Measurements from ENCODE around the gene MREG.
A peak's percentile ranks its signal among the peaks of the same experiment; 100 is the strongest.

The MREG gene

GRCh38 chr2:216017365-216017764 lies 4.0 kb upstream of the MREG start:
- Mint-ChIP-seq H3K4me1 (peaks cover 24% of the 10 kb centered on the region), H3K27me3 (ENCODE audit: low read depth, poor library complexity) (peaks cover 5% of the 10 kb centered on the region), H3K4me3 (no peak overlapping the region), H3K9me3 (no peaks in the 10 kb centered on the region), H3K36me3 (ENCODE audit: low read depth) (peaks cover 9% of the 10 kb centered on the region), H3K27ac (peak overlapping the region; percentile 15)
- TF ChIP-seq, protein P1, sequence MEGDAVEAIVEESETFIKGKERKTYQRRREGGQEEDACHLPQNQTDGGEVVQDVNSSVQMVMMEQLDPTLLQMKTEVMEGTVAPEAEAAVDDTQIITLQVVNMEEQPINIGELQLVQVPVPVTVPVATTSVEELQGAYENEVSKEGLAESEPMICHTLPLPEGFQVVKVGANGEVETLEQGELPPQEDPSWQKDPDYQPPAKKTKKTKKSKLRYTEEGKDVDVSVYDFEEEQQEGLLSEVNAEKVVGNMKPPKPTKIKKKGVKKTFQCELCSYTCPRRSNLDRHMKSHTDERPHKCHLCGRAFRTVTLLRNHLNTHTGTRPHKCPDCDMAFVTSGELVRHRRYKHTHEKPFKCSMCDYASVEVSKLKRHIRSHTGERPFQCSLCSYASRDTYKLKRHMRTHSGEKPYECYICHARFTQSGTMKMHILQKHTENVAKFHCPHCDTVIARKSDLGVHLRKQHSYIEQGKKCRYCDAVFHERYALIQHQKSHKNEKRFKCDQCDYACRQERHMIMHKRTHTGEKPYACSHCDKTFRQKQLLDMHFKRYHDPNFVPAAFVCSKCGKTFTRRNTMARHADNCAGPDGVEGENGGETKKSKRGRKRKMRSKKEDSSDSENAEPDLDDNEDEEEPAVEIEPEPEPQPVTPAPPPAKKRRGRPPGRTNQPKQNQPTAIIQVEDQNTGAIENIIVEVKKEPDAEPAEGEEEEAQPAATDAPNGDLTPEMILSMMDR (IDR thresholded peaks at IDR 0.05) = no peak
- no peak for DNase-seq

DNA sequence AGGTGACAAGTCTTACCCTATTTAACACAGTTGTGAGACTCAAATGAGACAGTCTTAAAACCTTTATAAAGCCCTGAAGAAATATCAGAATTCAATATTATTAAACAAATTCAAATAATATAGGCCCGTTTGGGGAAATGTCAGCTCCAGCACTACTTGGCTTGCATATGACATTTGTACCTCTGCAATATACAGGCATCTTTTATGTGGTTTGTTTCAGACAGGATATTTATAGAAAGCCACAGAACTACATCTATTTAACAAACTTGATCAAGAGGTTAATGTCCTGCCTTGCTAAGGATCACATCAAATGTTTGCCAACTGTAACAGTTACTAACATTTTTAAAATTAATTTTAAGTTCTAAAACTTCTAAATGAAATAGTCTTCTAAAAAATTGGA lies 3.2 kb upstream of the MREG start:
- Mint-ChIP-seq H3K4me1 (peaks cover 31% of the 10 kb centered on the region), H3K27me3 (ENCODE audit: low read depth, poor library complexity) (peaks cover 7% of the 10 kb centered on the region), H3K4me3 (no peak overlapping the region), H3K9me3 (no peaks in the 10 kb centered on the region), H3K27ac (no peak overlapping the region), H3K36me3 (ENCODE audit: low read depth) (peaks cover 9% of the 10 kb centered on the region)
- DNase-seq = no peak
- TF ChIP-seq, protein P1 (IDR thresholded peaks at IDR 0.05) = no peak

DNA sequence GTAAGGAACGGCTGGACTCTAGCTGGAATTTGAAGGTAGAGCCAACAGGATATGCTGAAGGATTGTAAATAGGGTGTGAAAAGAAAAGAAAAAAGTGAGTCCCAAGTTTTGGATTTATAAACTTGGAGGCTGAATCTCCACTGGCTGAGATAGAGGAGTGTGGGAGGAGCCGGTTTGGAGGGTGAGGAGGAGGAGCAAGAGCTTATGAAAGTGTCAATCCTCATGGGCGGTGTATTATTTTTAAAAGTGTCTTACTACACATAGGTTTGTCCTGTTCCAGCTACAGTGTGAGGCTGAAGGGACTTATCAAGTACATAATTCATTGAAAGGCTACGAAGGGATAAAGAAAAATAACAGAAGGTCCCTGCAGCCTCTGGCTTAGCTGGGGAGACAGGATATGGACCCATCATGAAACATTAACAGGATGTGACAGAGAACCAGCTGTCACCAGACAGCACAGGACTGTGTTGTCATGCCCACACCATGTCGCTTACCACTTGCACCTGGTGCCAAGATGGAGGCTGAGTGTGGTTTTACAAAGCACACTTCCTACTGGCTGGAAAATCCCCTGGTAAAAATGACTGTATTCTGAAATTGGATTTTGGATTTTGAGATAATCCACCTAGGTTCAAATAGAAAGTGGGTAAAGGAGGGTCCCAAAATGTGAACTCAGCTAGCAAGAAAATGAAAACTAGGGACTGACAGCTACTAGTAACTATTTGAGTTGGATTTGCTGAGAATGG lies 2.5 kb upstream of the MREG start:
- Mint-ChIP-seq H3K27me3 (ENCODE audit: low read depth, poor library complexity) (peaks cover 7% of the 10 kb centered on the region), H3K4me3 (no peak overlapping the region), H3K27ac (peak overlapping the region; percentile 3), H3K4me1 (peaks cover 35% of the 10 kb centered on the region), H3K36me3 (ENCODE audit: low read depth) (peaks cover 15% of the 10 kb centered on the region), H3K9me3 (no peaks in the 10 kb centered on the region)
- DNase-seq = no peak
- TF ChIP-seq, protein P1 (IDR thresholded peaks at IDR 0.05) = no peak

DNA sequence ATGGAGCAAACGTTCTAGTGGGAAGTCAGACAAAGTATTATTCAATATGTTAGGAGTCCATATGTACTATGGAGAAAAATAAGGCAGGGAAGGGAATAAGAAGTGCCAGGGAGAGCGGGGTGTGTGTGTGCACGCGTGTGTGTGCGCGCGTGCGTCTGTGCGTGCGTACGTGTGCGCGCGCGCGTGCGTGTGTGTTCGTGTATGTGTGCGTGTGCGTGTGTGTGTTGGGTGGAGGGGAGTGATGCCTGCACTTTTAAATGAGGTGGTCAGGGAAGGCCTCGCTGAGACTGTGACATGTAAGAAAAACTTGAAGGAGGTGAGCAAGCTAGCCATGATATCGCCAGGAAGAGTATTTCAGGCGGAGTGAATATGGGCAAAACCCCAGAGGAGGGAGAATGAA lies 1.6 kb upstream of the MREG start:
- Mint-ChIP-seq H3K36me3 (ENCODE audit: low read depth) (peaks cover 16% of the 10 kb centered on the region), H3K9me3 (no peaks in the 10 kb centered on the region), H3K4me1 (peaks cover 35% of the 10 kb centered on the region), H3K4me3 (no peak overlapping the region), H3K27me3 (ENCODE audit: low read depth, poor library complexity) (peaks cover 7% of the 10 kb centered on the region), H3K27ac (no peak overlapping the region)
- DNase-seq = no peak
- TF ChIP-seq, protein P1 (IDR thresholded peaks at IDR 0.05) = no peak

DNA sequence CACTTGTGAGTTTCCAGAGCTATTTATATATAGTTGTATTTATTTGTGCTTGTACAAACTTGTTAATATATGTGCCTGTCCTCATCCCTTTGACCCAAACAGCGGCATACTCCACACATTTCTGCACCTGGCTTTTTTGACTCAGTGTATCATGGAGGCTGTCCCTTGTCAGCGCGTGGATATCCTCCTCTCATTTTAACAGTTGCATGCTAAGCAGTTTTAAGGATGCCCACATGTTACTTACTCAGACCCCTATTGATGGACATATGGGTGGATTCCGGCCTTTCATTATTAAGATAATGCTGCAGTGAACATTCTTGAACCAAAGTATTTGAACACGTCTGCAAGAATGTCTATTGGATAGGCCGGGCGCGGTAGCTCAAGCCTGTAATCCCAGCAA lies 655 bp upstream of the MREG start:
- TF ChIP-seq, protein P1 (IDR thresholded peaks at IDR 0.05) = no peak
- H3K36me3 Mint-ChIP-seq (ENCODE audit: low read depth) = peaks cover 19% of the 10 kb centered on the region
- H3K27ac Mint-ChIP-seq = no peak overlapping the region
- H3K27me3 Mint-ChIP-seq (ENCODE audit: low read depth, poor library complexity) = peaks cover 7% of the 10 kb centered on the region
- H3K4me3 Mint-ChIP-seq = peak overlapping the region; percentile 91
- peaks cover 35% of the 10 kb centered on the region for H3K4me1 Mint-ChIP-seq
- H3K9me3 Mint-ChIP-seq = no peaks in the 10 kb centered on the region
- DNase-seq = no peak

DNA sequence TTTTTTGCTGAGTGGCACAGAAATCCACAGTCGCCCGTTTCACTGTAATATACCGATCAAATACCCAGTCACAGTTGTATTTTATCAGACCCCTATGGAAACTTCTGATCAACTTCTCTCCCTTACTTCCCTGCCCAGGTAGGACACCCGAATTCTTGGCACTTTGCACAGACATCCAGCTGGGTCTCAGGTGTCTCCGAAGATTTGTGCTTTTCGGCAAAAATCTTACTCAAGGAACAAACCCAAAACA lies 596 bp downstream of the MREG start:
- H3K27me3 Mint-ChIP-seq (ENCODE audit: low read depth, poor library complexity) = peaks cover 7% of the 10 kb centered on the region
- no peak overlapping the region for H3K27ac Mint-ChIP-seq
- DNase-seq = no peak
- TF ChIP-seq, protein P1 (IDR thresholded peaks at IDR 0.05) = no peak
- H3K36me3 Mint-ChIP-seq (ENCODE audit: low read depth) = peaks cover 15% of the 10 kb centered on the region
- peaks cover 35% of the 10 kb centered on the region for H3K4me1 Mint-ChIP-seq
- peak overlapping the region; percentile 91 for H3K4me3 Mint-ChIP-seq
- no peaks in the 10 kb centered on the region for H3K9me3 Mint-ChIP-seq

All from nephron progenitor cell (in vitro differentiated cells).